GM10847 (cell line): ENCODE measurements around the gene SMG5.

Experiments used
- POLR2A ChIP-seq: IDR thresholded peaks from 2 replicates; pipeline ENCODE4 v1.6.1; 2011; ENCODE audit not compliant: insufficient read length; ENCODE audit errors: extremely low read depth

SMG5 gene

DNA sequence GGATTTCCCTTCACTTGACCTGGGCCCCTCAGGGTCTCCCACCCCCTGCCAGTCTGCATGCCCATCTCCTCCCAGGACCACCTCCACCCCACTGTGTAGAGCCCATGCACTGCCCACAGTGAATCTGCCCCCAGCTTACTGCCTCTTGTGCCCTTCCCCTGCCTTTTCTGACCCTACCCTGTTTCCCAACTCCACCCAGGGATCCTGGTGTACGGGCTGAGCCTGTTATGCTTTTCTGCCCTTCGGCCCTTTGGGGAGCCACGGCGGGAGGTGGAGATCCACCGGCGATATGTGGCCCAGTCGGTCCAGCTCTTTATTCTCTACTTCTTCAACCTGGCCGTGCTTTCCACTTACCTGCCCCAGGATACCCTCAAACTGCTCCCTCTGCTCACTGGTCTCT lies 3.4 kb upstream of the SMG5 start:
- no peak for TF ChIP-seq POLR2A

DNA sequence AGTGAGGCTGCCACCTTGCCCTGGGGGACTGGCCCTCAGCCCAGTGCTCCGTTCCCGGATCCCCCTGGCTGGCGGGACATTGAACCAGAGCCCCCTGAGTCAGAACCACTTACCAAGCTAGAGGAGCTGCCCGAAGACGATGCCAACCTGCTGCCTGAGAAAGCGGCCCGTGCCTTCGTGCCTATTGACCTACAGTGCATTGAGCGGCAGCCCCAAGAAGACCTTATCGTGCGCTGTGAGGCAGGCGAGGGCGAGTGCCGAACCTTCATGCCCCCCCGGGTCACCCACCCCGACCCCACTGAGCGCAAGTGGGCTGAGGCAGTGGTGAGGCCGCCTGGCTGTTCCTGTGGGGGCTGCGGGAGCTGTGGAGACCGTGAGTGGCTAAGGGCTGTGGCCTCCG lies 2.8 kb upstream of the SMG5 start:
- TF ChIP-seq POLR2A, result no peak

DNA sequence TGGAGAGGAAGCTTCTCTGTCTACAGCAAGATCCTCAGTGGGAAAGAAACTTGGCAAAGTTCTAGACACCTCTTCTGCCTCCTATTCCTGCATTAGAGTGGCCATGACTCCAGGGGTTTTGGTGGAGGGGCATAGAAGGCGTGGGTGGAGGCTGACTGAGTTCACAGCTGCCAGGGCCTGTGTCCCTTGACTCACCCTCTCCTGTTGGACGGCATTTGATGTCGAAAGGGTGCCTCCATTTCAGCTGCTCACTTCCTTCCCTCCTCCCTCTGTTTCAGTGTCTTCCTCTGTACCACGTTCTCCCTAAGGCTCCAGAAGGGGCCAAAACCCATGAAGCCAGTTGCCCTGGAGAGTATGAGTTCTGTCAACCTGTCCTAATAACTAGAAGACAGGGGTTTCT lies 2.1 kb upstream of the SMG5 start:
- no peak for TF ChIP-seq POLR2A

DNA sequence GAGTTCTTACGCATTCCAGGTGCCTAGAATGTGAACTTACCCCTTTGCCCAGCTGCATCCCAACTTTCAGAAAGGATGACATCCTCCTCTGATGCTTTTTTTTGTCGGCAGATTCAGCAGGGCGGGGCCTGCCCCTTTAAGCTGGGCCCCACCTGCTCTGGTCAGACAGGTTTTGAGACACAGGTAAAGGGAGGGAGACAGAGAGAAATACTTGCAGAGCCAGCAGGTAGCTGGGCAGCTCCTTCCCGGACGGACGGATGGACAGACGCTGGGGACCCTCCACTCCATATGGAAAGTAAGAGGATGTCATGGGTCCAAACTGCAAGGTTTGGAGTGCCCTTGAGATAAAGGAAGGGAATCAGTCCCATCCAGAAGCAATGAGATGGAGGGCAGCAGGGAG lies 1.5 kb upstream of the SMG5 start, which contains the start of gene TMEM79:
Gene TMEM79, plus strand, starts transcription at position 214 of the 400 bp plus-strand sequence. CDS start 902 bp downstream, outside the sequence.
- no peak for TF ChIP-seq POLR2A

DNA sequence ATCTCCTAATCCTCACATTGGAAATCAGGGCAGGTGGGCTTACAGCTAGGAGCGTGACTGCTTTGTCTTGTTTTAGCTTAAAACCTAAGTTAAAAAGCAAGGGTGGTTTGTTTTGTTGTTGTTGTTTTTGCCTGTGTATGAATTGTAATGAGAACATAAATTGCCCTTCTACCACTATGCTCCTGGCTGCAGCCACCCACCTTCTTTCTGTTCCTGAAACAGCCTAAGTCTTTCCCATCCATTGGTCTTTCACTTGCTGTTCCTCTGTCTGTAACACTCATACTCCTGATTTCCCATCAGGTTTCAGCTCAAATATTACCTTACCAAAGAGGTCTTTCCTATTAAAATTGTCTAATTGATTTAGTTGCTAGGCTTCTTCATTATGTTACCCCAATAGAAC lies 896 bp upstream of the SMG5 start:
- no peak for TF ChIP-seq POLR2A

DNA sequence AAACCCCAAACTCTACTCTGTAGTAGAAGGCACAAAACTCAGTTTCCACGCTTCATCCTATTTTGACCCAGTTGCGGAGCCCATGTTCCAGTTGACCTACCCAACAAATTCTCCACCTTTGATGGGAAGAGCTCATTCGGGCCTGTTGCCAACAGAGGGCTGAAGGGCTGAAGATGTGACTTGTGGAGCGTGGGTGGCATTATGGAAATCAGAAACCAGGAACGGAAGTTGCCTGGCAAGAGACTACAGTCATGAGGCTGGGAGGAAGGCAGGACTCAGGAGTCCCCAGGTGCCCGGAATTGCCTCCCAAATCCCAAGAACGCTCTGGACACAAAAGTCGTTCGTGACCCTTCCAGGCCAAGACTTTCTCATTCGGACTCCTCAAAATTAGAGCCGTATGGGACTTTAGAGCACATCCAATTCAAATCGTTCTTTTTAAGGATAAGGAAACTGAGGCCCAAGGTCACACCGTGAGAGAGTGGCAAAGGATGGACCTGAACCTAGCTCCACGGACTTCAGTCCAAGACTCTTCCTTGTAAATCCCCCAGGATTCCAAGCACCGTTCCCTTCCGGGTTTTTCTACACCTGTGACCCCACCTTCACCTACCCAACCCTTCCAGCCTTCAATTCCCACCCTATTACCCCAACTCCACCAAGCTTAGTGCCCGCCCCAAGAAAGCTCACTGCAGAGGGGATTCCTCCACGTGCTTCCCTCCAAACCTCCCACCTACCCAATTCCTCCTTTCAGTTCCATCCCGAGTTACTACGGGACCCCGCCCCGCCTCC lies 739 bp downstream of the SMG5 start:
- TF ChIP-seq POLR2A, result no peak

DNA sequence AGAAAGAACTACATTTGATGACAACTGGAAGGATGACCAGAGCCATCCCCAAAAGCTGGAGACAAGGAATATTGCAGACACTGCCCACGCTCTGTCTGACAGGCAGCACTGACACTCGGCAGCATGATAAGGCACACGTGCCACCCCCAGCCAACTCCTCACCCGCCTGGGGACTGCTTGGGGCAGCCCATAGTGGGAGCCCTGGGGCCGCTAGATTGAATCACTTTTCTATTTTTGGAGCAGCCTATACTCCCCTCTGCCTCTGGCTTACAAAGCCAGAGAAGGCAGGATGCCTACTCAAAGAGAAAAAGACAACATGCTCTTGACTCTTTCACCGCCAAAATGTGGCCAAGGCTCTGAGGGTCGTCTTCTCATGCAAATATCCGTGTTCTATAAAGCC lies 1.3 kb downstream of the SMG5 start:
- no peak for TF ChIP-seq POLR2A

DNA sequence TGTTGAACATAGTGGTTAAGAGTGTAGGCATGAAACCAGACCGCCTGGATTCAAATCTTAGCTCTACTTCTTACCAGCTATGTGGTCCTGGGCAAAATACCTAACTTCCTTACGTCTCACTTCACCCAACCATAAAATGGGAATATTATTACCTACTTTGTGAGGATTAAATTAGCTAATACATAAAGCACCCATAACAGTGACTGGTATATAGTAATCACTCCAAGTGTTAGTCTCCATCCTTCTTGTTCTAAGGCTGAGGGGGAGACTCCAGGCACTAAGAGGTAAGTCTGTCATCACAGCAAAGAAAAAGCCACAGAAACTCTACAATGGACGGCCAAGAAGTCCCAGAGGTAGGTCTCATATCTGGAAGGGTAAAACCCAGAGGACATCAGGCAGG lies 2.8 kb downstream of the SMG5 start:
- TF ChIP-seq POLR2A, result no peak

DNA sequence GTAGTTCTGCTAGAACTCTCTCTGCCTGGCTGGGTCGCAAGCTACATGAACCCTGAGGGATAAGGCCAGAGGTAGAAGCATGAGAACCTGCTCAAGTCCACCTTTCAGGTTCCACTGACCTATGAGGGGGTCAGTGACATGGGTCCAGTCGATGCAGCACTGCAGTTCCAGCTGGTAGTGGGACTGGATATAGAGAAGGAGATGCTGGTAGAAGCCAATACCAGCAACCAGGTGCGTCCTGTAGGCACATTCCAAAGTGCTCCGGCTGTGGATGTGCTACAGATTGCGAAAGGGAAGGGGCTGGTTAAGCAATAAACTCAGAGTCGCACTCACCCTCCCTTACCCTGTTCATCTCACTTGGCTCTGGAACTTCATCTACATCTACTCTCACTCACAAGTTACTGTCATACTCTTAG lies 5.7 kb downstream of the SMG5 start:
- TF ChIP-seq POLR2A, result no peak

DNA sequence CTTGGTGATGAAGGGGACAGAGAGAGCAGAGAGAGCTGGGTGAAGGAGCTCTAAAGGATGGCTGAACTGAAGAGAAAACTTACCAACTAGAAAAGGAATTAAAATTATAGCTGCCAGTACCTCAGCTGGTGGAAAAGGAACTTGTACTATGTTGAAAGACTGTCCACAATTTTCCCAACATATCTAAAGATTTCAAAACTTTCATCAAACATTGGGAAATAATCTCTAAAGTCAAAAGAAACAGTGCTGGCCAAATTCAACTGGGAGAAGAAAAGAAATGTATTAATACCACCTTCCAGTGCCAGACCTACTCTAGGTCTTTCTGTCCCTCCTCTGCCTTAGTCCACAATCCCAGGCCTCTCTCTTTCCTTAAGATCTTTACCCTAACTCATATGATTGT lies 6.1 kb downstream of the SMG5 start:
- no peak for TF ChIP-seq POLR2A

DNA sequence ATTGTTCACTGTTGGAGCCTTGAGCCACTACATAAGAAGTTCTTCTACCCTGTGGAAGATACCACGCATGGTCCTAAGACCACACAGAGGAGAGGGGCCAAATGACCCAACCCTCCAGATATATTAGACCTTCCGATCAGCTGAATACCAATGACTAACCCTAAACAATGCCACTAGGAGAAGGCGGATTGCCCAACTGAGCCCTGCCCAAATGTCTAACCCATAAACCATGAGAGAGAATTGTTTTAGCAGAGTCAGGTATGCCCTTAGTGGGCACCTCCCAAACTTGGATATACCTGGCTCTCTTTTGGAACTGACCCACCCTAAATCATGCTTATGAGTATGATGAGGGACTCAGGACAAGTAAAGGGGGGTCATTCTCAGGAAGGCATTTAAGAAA lies 12.3 kb downstream of the SMG5 start:
- no peak for TF ChIP-seq POLR2A

DNA sequence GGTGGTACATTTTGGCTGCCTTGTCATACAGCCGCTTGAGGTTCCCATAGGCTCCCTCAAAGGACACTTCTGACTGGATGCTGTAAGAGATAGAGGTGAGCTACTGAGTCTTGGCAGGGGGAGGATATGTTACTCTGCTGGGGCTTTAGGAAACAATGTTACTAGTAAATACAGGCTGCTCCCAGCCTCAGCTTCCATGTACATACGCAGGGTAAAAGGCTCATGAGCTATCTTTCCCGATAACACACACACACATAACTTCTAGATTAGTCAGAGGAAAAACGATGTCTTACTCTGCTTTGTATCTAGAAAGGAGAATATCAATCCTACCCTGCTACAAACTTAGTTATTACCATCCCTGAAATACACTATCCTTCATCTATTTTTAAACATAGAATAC lies 14.3 kb downstream of the SMG5 start:
- TF ChIP-seq POLR2A, result no peak

DNA sequence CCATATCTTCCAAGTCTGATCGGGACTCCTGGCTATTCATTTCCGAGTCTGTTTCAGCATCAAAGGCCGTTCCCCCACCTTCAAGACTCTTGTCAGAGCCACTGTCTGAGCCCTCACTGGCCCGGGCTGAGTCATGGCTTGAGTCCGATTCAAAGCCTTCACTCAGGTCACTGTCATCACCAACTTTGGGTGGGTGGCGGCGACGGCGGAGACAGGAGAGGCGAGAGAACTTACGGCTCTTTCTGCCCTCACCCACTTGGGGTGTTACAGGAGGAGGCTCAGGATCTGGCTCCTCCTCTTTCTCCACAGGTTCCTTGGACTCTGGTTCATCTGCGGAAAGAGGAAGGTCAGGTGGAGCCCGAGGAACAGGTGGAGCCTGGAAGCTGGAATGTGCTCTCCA lies 16.6 kb downstream of the SMG5 start:
- no peak for TF ChIP-seq POLR2A

DNA sequence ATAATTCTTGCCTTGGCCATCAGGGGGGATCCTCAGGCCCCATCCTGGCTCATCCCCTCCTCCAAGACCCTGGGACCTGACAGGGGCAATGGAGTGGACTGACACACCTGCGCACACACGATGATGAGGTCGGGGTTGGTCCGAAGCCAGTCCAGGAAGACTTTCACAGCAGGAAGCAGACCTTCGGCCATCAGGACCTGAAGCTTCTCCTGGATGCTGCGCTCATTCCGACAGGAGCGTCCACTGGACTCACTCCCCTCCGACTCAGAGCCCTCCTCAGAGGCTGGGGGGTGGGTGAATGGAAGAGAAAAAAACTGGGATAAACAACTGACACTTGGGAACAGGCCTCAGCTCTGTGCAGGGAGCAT lies 19.4 kb downstream of the SMG5 start:
- TF ChIP-seq POLR2A, result no peak

DNA sequence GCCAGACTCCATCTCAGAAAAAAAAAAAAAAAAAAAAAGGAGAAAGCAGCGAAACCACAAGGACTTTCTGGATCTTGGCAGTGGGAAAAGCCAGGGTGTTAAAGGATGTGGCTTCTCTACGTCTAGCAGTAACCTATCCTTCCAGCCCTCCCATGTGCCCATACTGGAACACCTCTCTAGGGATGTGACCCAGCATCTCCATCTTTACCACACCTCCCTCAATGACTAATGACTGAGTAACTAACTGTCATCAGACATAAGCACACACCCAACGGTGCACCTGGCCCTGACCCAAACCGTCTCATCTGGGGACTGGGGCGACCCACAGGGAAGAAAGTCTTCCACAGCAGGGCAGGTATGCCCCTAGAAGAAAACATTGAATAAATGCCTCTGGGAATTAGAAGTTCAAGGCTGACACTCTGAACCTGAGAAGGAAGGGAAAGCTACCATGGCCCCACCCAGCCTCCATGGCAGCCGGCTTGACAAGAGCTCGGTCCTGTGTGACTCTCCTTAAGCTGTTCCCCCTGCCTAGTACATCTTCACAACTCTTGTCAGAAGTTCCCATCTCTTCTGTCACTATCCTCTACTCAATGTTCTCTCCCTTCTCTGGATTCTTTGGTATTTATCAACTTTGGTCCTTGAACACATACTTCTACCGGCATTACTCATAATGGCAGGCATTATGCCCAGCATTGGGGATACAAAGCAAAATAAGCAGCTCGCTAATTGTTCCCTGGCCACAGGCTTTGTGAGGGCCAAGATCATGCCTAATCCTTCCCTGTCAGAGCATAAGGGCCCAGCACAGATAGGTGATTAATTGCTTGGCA lies 20.0 kb downstream of the SMG5 start:
- no peak for TF ChIP-seq POLR2A

DNA sequence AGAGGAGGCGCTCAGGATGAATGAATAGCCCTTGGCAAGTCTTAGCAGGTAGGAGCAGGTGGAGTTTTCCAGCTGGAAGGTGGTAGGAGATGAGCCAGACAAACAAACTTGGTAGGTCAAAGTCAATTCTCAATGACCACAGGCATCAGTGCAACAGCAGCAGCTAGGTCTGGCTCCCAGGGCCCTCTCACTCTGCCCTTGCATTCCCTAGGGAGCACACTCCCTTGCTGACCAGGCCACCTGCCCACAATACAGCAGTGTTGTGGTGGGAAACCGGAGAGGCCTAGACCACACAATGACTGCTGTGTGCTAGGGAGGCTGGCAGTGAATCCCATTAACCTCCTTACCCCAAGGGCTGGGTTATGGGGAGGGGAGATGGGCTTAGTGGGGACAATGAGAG lies 21.7 kb downstream of the SMG5 start:
- TF ChIP-seq POLR2A, result no peak

DNA sequence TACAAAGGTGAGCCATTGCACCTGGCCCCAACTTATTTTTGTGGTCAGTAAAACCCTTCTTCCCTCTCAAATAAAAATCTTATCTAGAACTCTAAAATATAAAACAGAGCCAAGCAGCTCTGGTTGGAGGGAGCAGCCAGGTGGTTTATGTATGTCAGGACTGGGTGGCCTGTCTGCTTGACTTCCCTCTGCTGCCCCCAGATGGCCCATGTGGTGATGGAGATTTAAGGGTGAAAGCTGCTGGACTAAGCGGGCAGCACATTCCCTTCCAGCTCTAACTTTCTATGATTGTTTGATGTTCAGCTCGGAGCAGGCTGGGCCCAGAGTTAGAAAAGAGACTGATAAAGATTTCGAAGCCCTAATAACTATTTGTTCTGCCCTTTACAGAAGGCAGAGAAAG lies 22.8 kb downstream of the SMG5 start:
- no peak for TF ChIP-seq POLR2A

DNA sequence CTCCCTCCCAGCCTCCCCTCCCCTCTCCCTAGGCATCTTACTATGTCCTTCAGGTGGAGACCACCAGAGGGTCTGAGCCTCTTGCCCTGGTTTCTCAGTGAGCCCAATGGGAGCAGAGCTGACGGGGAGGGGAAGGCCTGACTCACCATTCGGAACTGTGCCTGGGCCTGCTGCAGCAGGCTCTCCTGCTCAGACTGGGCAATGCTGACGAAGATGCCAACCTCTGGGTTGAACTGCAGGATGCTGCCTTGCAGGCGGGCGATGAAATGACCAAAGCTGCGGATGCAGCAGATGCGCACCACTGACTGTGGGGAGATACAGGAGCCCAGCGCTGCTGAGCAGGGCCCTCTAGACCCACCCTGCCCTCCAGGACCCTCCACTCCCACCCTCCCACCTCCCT lies 23.8 kb downstream of the SMG5 start:
- no peak for TF ChIP-seq POLR2A
